Astrocyte (in vitro differentiated cells and primary cell): ENCODE measurements around the gene WASF1.

Experiments
- EZH2 ChIP-seq: IDR thresholded peaks from 2 replicates; pipeline ENCODE4 v1.6.1; 2012; ENCODE audit warnings: mild to moderate bottlenecking, low read length, inconsistent platforms; ENCODE audit not compliant: insufficient read depth
- TF ChIP-seq, protein P1 (sequence below): IDR thresholded peaks from 2 replicates; pipeline ENCODE4 v1.5.1; 2011; ENCODE audit warnings: low read depth, mild to moderate bottlenecking, inconsistent platforms, low read length, moderate library complexity; ENCODE audit not compliant: insufficient read depth

DNA sequence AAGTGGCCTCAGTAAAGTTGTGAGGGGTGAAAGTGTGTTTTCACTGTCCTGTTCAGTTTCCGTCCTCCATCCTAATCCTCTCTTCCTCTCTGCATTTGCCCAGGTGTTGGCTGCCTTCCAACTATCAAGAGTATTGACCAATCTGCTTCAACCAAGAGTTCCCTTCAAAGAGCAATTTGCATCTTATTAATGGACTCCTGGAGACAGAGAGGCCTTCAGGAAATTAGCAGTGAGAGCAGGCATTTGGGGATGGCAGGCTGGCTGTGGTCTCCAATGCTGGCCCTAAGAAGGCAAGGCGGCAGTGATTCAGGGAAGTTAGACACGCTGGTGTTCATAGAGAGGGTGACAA, 124.1 kb downstream of the WASF1 start:
- TF ChIP-seq EZH2, result no peak
- TF ChIP-seq, protein P1, sequence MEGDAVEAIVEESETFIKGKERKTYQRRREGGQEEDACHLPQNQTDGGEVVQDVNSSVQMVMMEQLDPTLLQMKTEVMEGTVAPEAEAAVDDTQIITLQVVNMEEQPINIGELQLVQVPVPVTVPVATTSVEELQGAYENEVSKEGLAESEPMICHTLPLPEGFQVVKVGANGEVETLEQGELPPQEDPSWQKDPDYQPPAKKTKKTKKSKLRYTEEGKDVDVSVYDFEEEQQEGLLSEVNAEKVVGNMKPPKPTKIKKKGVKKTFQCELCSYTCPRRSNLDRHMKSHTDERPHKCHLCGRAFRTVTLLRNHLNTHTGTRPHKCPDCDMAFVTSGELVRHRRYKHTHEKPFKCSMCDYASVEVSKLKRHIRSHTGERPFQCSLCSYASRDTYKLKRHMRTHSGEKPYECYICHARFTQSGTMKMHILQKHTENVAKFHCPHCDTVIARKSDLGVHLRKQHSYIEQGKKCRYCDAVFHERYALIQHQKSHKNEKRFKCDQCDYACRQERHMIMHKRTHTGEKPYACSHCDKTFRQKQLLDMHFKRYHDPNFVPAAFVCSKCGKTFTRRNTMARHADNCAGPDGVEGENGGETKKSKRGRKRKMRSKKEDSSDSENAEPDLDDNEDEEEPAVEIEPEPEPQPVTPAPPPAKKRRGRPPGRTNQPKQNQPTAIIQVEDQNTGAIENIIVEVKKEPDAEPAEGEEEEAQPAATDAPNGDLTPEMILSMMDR, result no peak
